GM12892 (cell line): ENCODE measurements around the gene PRDM16.

Experiments
- POLR2A ChIP-seq: IDR thresholded peaks from 2 replicates; pipeline ENCODE4 v1.6.1; 2011; ENCODE audit warnings: low read depth, low read length, control low read depth
- POLR2AphosphoS5 ChIP-seq: IDR thresholded peaks from 2 replicates; pipeline ENCODE4 v1.6.1; 2011; ENCODE audit warnings: low read depth, low read length, control low read depth
- TAF1 ChIP-seq: IDR thresholded peaks from 2 replicates; pipeline ENCODE4 v1.6.1; 2011; ENCODE audit warnings: low read depth, mild to moderate bottlenecking, control low read depth, low read length, borderline replicate concordance

GRCh38 chr1:3112526-3112925 is 43.5 kb downstream of the PRDM16 start:
- TF ChIP-seq POLR2A (no peak), POLR2AphosphoS5 (no peak), TAF1 (no peak)
